ENCODE measurements around the gene TMEM203. TPM values are rescaled to one million over a fixed set of nuclear protein-coding genes. Genes with fewer than 3 reads are reported as not detected.

Gene TMEM203
- total and polyA plus RNA-seq, 10 of the 15 experiments (the other 5 are each of a cell fraction or from before 2014, with no cell fraction given) = 7.2 to 68.1 (median 33.8) TPM

DNA sequence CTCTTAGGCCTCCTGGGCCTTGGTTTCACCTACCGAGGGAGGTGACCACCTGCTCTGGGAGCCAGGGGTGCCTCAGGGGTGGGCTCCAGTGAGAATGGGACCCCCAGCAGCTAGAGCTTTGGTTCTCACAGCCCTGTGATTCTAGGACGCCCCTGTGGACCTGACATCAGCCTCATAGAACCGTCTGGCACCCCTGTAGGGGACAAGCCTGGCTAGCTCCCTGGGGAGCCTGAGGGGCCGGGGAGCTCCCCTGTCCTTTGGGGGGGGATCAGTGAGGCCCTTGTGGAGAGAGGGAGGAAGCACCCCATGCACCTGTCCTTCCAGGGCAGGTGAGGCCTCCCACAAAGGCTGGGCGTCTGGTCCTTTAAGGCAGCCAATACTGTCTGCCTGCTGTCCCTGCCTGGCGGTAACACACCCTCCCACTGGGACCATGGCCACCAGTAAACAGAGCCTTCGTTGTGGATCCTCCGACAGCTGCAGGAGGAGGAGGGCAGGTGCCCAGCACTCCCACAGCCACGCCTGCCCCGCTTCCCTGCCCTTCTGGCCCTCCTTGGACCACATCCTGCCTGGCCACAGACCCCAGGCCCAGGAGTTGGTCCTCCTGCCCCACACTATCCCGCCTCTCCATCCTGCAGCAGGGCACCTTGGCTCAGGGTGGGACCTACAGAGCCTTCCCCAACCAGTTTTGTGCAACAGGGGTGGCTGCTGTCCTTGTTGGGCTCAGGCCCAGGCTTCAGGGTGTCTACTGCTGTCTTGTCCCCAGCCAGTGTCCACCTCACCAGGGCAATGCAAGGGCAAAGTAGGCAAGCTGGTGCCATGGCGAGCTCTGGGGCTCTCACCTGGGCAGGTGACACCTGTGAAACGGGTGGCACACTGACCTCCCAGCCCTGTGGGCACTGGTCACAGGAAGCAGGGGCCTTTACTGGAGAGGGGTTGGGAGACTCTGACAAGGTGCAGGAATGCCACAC lies 32.6 kb upstream of the TMEM203 start:
- TF ChIP-seq MEF2B (IDR thresholded peaks at IDR 0.05; ENCODE audit: partially characterized antibody, poor library complexity, severe bottlenecking) (peak; percentile 13), CHD4 (IDR thresholded peaks at IDR 0.05) (no peak)
- TF ChIP-seq, protein P1, sequence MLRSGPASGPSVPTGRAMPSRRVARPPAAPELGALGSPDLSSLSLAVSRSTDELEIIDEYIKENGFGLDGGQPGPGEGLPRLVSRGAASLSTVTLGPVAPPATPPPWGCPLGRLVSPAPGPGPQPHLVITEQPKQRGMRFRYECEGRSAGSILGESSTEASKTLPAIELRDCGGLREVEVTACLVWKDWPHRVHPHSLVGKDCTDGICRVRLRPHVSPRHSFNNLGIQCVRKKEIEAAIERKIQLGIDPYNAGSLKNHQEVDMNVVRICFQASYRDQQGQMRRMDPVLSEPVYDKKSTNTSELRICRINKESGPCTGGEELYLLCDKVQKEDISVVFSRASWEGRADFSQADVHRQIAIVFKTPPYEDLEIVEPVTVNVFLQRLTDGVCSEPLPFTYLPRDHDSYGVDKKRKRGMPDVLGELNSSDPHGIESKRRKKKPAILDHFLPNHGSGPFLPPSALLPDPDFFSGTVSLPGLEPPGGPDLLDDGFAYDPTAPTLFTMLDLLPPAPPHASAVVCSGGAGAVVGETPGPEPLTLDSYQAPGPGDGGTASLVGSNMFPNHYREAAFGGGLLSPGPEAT (IDR thresholded peaks at IDR 0.05; ENCODE audit: low read depth) = no peak
- TF ChIP-seq, protein P2, sequence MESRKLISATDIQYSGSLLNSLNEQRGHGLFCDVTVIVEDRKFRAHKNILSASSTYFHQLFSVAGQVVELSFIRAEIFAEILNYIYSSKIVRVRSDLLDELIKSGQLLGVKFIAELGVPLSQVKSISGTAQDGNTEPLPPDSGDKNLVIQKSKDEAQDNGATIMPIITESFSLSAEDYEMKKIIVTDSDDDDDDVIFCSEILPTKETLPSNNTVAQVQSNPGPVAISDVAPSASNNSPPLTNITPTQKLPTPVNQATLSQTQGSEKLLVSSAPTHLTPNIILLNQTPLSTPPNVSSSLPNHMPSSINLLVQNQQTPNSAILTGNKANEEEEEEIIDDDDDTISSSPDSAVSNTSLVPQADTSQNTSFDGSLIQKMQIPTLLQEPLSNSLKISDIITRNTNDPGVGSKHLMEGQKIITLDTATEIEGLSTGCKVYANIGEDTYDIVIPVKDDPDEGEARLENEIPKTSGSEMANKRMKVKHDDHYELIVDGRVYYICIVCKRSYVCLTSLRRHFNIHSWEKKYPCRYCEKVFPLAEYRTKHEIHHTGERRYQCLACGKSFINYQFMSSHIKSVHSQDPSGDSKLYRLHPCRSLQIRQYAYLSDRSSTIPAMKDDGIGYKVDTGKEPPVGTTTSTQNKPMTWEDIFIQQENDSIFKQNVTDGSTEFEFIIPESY (IDR thresholded peaks at IDR 0.05) = 0 out of 2 replicates have a peak, but pooled peaks have one; percentile 44
- WGBS (ENCODE audit: insufficient coverage, insufficient replicate concordance, low lambda C conversion rate, missing lambda C conversion rate) = 66% methylated on average over 13 of the region's 13 CpGs
- H3K9ac ChIP-seq (ENCODE audit: control insufficient read depth, insufficient read depth, low read length) = no peak overlapping the region

More for the DNA sequence above, 32.6 kb upstream of the TMEM203 start:
- no peak overlapping the region for H3K4me3 ChIP-seq
- H3K27me3 ChIP-seq (replicated peaks in 1 of 2; ENCODE audit: control insufficient read depth in 2 of 2, insufficient read depth in 2 of 2, low read length in 1 of 2) = no peaks in the 10 kb centered on the region
- CTCF ChIA-PET = interaction anchor here (0.8 to 5.3 kb wide), 20 partner anchors 13 to 290 kb away, joined by 3 to 52 read pairs (median 4); partner anchors contain the start of genes ANAPC2, CYSRT1, EXD3 and NOXA1
- 0 out of 2 replicates have a peak overlapping the region, but pooled peaks have one; percentile 17 for H3K4me2 ChIP-seq (ENCODE audit: control insufficient read depth, insufficient read depth)
- DNase-seq (ENCODE audit: low read depth, low spot score) (no peak), ATAC-seq (no peak), FAIRE-seq (no peak)
- no peak overlapping the region for H2AFZ ChIP-seq (ENCODE audit: control insufficient read depth, low read depth, low read length)
- no peak overlapping the region for H3K27ac ChIP-seq (ENCODE audit: control insufficient read depth, insufficient read depth)
- POLR2A ChIA-PET = interaction anchor here (1.5 to 9.2 kb wide), 4 partner anchors 15 to 155 kb away, joined by 7 to 112 read pairs (median 11); partner anchors contain the start of genes CYSRT1, NELFB, RNF208 and SSNA1
- peaks cover 35% of the 10 kb centered on the region for H3K4me1 ChIP-seq (ENCODE audit: control insufficient read depth, insufficient read depth, low read length)
- in situ Hi-C loops (cut with MboI) (no loop called here), intact Hi-C loops (cut with micrococcal nuclease; ENCODE audit: unreplicated experiment) (loop anchor here (5.0 kb wide), 1 partner anchor 451 kb away; no protein-coding TSS in a partner anchor)
- BruUV-seq (replicated peaks) = no TSS peak
- H4K20me1 ChIP-seq (ENCODE audit: control insufficient read depth, insufficient read depth) = peaks cover 4% of the 10 kb centered on the region; the same call in 1 of the 2 replicates
- peaks cover 24% of the 10 kb centered on the region for H3K79me2 ChIP-seq (ENCODE audit: control insufficient read depth, insufficient read depth, low read length)
- RAD21 ChIA-PET (ENCODE audit: unreplicated experiment) = interaction anchor here (0.9 to 4.6 kb wide), 8 partner anchors 14 to 110 kb away, joined by 3 to 20 read pairs (median 4); partner anchors contain the start of genes ANAPC2, SSNA1 and TOR4A
- no peaks in the 10 kb centered on the region for H3K9me3 ChIP-seq (replicated peaks; ENCODE audit: control insufficient read depth, insufficient read depth, low read length)
- peaks cover 3 to 10% of the 10 kb centered on the region in 2 experiments for H3K36me3 ChIP-seq (ENCODE audit: control insufficient read depth in 2 of 2, insufficient read depth in 2 of 2, low read length in 1 of 2)
- SMC1A ChIA-PET (ENCODE audit: uncharacterized antibody, unreplicated experiment) = interaction anchor here (0.9 to 2.4 kb wide), 5 partner anchors 18 to 169 kb away, joined by 3 to 6 read pairs (median 4); partner anchors contain the start of gene TOR4A

Measured in GM12878 (cell line).